ENCODE results near the gene LAPTM4A. TPM values are rescaled to one million over a fixed set of nuclear protein-coding genes. Genes with fewer than 3 reads are reported as not detected.

LAPTM4A gene
- total RNA-seq, 2 donors from 2014 or later, result 285 to 291 TPM

- peaks cover 24% of the 10 kb centered on the region for H3K4me1 Mint-ChIP-seq
- peaks cover 11% of the 10 kb centered on the region for H3K4me1 ChIP-seq (ENCODE audit: control insufficient read depth, insufficient read depth, low read length)
- no peaks in the 10 kb centered on the region for H3K36me3 Mint-ChIP-seq (ENCODE audit: low read depth)
- TF ChIP-seq, protein P1, sequence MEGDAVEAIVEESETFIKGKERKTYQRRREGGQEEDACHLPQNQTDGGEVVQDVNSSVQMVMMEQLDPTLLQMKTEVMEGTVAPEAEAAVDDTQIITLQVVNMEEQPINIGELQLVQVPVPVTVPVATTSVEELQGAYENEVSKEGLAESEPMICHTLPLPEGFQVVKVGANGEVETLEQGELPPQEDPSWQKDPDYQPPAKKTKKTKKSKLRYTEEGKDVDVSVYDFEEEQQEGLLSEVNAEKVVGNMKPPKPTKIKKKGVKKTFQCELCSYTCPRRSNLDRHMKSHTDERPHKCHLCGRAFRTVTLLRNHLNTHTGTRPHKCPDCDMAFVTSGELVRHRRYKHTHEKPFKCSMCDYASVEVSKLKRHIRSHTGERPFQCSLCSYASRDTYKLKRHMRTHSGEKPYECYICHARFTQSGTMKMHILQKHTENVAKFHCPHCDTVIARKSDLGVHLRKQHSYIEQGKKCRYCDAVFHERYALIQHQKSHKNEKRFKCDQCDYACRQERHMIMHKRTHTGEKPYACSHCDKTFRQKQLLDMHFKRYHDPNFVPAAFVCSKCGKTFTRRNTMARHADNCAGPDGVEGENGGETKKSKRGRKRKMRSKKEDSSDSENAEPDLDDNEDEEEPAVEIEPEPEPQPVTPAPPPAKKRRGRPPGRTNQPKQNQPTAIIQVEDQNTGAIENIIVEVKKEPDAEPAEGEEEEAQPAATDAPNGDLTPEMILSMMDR (conservative IDR thresholded peaks at IDR 0.05), result no peak
- no peak overlapping the region for H3K4me3 Mint-ChIP-seq
- no peaks in the 10 kb centered on the region for H3K36me3 ChIP-seq (ENCODE audit: control insufficient read depth, insufficient read depth, low read length)
- H3K27ac ChIP-seq (ENCODE audit: low read depth, low read length), result no peak overlapping the region
- no peak overlapping the region for H3K27ac Mint-ChIP-seq
- H3K4me3 ChIP-seq (ENCODE audit: low read length), result no peak overlapping the region
- WGBS, 2 experiments (ENCODE audit: insufficient coverage in 1 of 2, insufficient read length in 1 of 2), result 93 to 94% methylated on average over 2 to 6 of the region's 6 CpGs
- no peak overlapping the region for H3K9ac ChIP-seq (ENCODE audit: extremely low read depth, low read length, poor library complexity, severe bottlenecking)
- peaks cover 9% of the 10 kb centered on the region for H3K9me3 Mint-ChIP-seq
- peak; percentile 24 for DNase-seq
- peaks cover 2% of the 10 kb centered on the region for H3K27me3 Mint-ChIP-seq (ENCODE audit: insufficient read depth)
- peaks cover 13% of the 10 kb centered on the region for H3K9me3 ChIP-seq (ENCODE audit: control insufficient read depth, low read length)
- no peaks in the 10 kb centered on the region for H3K27me3 ChIP-seq (ENCODE audit: control insufficient read depth, insufficient read depth, low read length, poor library complexity, severe bottlenecking)
Measured at GRCh38 chr2:20079546-20080115, 28.2 kb upstream of the LAPTM4A start.

DNA sequence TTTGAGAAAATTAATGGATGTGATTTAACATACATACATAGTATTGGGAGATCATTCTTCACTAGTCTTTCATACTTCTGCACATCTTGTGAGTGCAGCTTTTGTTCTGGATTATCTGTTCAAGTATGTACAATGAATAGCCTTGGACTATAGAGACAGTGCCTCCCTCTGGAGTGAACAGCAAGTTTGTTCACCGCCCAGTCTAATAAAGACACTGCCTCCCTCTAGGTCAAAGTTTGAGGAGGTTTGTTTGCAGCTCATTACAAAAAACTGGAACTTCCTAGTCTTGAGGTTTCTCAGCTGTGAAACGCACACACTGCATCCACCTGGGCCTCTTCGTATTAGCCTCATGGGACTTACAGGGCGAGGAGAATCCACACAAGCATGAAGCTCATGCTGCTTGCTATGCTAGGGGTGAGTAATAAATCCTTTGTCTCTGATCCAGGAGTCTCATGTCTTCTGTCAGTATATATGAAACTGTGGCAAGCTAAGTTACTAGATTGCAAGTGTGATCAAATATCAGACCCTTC is 26.0 kb upstream of the LAPTM4A start:
- no peaks in the 10 kb centered on the region for H3K36me3 ChIP-seq (ENCODE audit: control insufficient read depth, insufficient read depth, low read length)
- peaks cover 11% of the 10 kb centered on the region for H3K4me1 ChIP-seq (ENCODE audit: control insufficient read depth, insufficient read depth, low read length)
- DNase-seq, result no peak
- Mint-ChIP-seq H3K9me3 (peaks cover 9% of the 10 kb centered on the region), H3K4me3 (no peak overlapping the region), H3K36me3 (ENCODE audit: low read depth) (no peaks in the 10 kb centered on the region), H3K27me3 (ENCODE audit: insufficient read depth) (peaks cover 2% of the 10 kb centered on the region), H3K27ac (no peak overlapping the region), H3K4me1 (peaks cover 24% of the 10 kb centered on the region)
- no peak overlapping the region for H3K9ac ChIP-seq (ENCODE audit: extremely low read depth, low read length, poor library complexity, severe bottlenecking)
- TF ChIP-seq, protein P1 (conservative IDR thresholded peaks at IDR 0.05), result no peak
- H3K27me3 ChIP-seq (ENCODE audit: control insufficient read depth, insufficient read depth, low read length, poor library complexity, severe bottlenecking), result no peaks in the 10 kb centered on the region
- whole genome bisulfite sequencing, 2 experiments (ENCODE audit: insufficient coverage in 1 of 2, insufficient read length in 1 of 2), result 80 to 88% methylated on average over 2 to 4 of the region's 4 CpGs
- H3K4me3 ChIP-seq (ENCODE audit: low read length), result peak overlapping the region; percentile 51
- no peak overlapping the region for H3K27ac ChIP-seq (ENCODE audit: low read depth, low read length)
- peaks cover 13% of the 10 kb centered on the region for H3K9me3 ChIP-seq (ENCODE audit: control insufficient read depth, low read length)

- H3K9me3 Mint-ChIP-seq, result peaks cover 9% of the 10 kb centered on the region
- no peaks in the 10 kb centered on the region for H3K36me3 Mint-ChIP-seq (ENCODE audit: low read depth)
- 88 to 90% methylated on average over 4 to 6 of the region's 6 CpGs for WGBS, 2 experiments (ENCODE audit: insufficient coverage in 1 of 2, insufficient read length in 1 of 2)
- Histone ChIP-seq H3K9me3 (ENCODE audit: control insufficient read depth, low read length) (peaks cover 13% of the 10 kb centered on the region), H3K27ac (ENCODE audit: low read depth, low read length) (no peak overlapping the region), H3K27me3 (ENCODE audit: control insufficient read depth, insufficient read depth, low read length, poor library complexity, severe bottlenecking) (no peaks in the 10 kb centered on the region), H3K4me3 (ENCODE audit: low read length) (peak overlapping the region; percentile 51), H3K9ac (ENCODE audit: extremely low read depth, low read length, poor library complexity, severe bottlenecking) (no peak overlapping the region), H3K4me1 (ENCODE audit: control insufficient read depth, insufficient read depth, low read length) (peaks cover 12% of the 10 kb centered on the region), H3K36me3 (ENCODE audit: control insufficient read depth, insufficient read depth, low read length) (no peaks in the 10 kb centered on the region)
- TF ChIP-seq, protein P1 (conservative IDR thresholded peaks at IDR 0.05), result no peak
- H3K4me3 Mint-ChIP-seq, result no peak overlapping the region
- peaks cover 26% of the 10 kb centered on the region for H3K4me1 Mint-ChIP-seq
- no peak for DNase-seq
- peaks cover 2% of the 10 kb centered on the region for H3K27me3 Mint-ChIP-seq (ENCODE audit: insufficient read depth)
- H3K27ac Mint-ChIP-seq, result no peak overlapping the region
Measured at GRCh38 chr2:20076757-20077156, 25.3 kb upstream of the LAPTM4A start.

Measured in endodermal cell (in vitro differentiated cells).